ENCODE results near the gene DEFB114.
"Not testable (repeated sequence)": the region's sequence is repeated elsewhere in the genome, so short reads cannot be mapped to it uniquely, and the experiment has no call there.

The DEFB114 gene

DNA sequence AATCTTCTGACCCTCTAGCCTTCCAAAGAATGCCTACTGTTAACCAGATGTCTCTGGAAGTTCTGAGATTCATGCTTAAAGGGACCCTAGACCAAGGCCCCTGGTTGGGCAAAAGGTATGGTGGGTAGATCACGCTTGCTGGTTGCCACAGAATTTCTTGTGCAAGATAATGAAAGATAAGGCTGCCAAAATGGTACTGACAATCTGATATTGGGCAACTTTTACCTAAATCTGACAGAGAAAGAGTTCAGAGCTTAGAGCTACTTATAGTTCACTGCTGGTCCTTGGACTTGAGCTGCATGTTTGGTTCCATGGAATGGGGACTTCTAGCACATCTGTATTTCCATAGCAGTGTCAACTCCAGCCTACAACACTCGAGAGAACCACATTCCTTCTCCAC, 12.0 kb downstream of the DEFB114 start:
- H3K4me3 Mint-ChIP-seq, result no peak overlapping the region
- H3K9me3 Mint-ChIP-seq, result peaks cover 7% of the 10 kb centered on the region
- no peaks in the 10 kb centered on the region for H3K4me1 Mint-ChIP-seq
- no peaks in the 10 kb centered on the region for H3K36me3 Mint-ChIP-seq
- no peaks in the 10 kb centered on the region for H3K27me3 Mint-ChIP-seq
- H3K27ac Mint-ChIP-seq, result no peak overlapping the region

DNA sequence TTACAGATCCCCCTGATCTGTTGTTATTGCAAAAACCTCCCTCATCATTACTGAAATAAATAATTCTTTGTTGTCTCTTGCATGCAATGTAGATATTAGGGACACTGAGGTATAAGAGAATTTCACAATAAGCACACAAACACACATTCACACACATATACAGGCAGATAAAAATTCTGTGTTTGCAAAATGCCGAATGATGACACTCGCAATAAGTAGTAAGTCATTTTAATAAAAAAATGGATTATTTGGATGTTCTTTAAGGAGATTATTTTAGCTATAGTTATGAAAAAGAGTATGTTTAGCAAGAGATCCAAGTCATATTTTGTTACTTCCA, 13.6 kb downstream of the DEFB114 start:
- Mint-ChIP-seq H3K4me1 (no peaks in the 10 kb centered on the region), H3K4me3 (no peak overlapping the region), H3K27me3 (no peaks in the 10 kb centered on the region), H3K9me3 (no peaks in the 10 kb centered on the region), H3K36me3 (no peaks in the 10 kb centered on the region), H3K27ac (no peak overlapping the region)

DNA sequence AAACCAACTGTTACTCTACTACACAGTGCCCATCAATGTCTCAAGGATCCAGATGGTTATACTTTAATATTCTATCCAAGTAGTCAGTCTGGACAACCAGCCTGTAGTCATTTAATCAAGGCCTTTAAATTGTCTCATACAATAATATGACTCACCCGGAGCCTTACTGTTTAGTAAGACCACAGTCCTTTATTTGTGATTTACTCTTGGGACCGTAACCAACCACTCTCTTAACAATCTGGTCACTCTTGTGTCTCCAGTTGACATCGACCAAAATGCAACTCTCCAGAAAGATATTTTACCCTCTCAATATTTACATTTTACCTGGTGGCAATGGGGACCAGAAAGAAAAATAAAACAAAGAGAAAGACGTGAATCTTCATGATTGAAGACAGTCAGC, 14.9 kb downstream of the DEFB114 start:
- no peaks in the 10 kb centered on the region for H3K9me3 Mint-ChIP-seq
- no peaks in the 10 kb centered on the region for H3K27me3 Mint-ChIP-seq
- H3K27ac Mint-ChIP-seq, result no peak overlapping the region
- H3K4me1 Mint-ChIP-seq, result no peaks in the 10 kb centered on the region
- H3K4me3 Mint-ChIP-seq, result no peak overlapping the region
- no peaks in the 10 kb centered on the region for H3K36me3 Mint-ChIP-seq

DNA sequence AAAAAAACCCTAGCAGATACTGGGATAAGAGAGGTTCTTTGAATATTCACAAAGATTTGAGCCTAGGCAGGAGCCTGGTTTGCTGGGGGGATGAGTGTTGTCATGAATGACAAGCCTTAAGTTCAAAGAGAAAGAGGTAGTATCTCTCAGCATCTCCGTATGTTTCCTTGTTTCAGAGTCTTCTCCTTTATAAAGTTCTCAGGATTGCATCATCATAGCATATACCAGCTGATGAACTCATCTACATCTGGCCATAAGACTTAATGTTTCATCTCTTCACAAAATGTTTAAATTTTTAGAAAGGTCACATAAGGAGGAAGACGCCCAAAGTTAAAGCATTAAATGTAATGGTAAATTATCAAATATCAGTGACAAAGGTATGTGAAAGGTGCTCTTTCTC, 17.1 kb downstream of the DEFB114 start:
- no peaks in the 10 kb centered on the region for H3K36me3 Mint-ChIP-seq
- no peaks in the 10 kb centered on the region for H3K4me1 Mint-ChIP-seq
- H3K9me3 Mint-ChIP-seq, result no peaks in the 10 kb centered on the region
- no peaks in the 10 kb centered on the region for H3K27me3 Mint-ChIP-seq
- no peak overlapping the region for H3K27ac Mint-ChIP-seq
- no peak overlapping the region for H3K4me3 Mint-ChIP-seq

DNA sequence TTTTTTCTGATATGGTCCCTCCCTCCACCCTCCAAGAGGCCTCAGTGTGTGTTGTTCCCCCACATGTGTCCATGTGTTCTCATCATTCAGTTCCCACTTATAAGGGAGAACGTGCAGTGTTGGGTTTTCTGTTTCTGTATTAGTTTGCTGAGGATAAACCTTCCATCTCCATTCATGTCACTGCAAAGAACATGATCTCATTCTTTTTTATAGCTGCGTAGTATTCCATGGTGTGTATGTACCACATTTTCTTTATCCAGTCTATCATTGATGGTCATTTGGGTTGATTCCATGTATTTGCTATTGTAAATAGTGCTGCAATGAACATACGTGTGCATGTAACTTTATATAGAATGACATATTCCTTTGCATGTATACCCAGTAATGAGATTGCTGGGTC, 19.9 kb downstream of the DEFB114 start:
- not testable (repeated sequence) for H3K4me3 Mint-ChIP-seq, H3K36me3 Mint-ChIP-seq, H3K4me1 Mint-ChIP-seq, H3K27ac Mint-ChIP-seq, H3K9me3 Mint-ChIP-seq, H3K27me3 Mint-ChIP-seq

DNA sequence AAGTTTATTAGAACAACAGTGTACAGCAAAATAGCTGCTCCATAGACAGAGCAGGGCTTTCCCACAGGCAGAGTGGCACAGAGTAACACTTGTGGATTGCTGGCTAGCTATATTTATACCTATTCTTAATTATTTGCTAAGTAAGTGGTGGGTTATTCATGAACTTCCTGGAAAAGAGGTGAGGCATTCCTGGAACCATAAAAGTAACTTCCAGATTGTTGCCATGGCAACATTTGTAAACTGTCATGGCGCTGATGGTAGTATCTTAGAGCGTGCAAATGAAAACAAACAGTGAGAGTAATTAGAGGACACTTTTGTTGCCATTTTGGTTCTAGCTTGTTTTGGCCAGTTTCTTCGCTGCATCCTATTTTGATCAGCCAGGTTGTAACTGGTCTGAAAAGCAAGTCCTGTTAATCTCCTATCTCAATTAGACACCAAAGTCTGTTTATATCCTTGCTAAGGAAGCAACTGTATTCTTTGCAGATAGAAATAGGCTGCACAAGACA, 23.9 kb downstream of the DEFB114 start:
- Mint-ChIP-seq H3K9me3 (no peaks in the 10 kb centered on the region), H3K27ac (no peak overlapping the region), H3K4me1 (no peaks in the 10 kb centered on the region), H3K4me3 (no peak overlapping the region), H3K36me3 (no peaks in the 10 kb centered on the region), H3K27me3 (no peaks in the 10 kb centered on the region)

DNA sequence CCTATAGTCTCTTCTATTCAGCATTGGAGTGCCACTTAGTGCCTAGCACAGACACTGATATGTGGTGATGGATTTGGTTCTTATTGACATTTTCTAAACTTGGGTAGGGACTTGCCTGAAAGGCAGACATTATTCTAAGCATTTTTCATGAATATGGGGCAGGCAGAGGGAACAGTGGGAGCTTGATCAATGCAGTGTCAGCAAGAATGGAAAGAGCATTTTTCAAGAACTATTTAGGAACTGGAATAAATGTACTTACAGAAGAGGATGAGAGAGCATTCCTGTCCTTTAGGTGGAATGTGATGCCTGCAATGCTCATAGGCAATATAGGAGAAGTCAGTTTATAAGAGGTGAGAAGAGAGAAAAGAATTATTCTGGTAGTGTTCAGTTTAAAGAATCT, 26.2 kb downstream of the DEFB114 start:
- Mint-ChIP-seq H3K4me3 (no peak overlapping the region), H3K36me3 (no peaks in the 10 kb centered on the region), H3K27me3 (no peaks in the 10 kb centered on the region), H3K9me3 (no peaks in the 10 kb centered on the region), H3K27ac (no peak overlapping the region), H3K4me1 (no peaks in the 10 kb centered on the region)

DNA sequence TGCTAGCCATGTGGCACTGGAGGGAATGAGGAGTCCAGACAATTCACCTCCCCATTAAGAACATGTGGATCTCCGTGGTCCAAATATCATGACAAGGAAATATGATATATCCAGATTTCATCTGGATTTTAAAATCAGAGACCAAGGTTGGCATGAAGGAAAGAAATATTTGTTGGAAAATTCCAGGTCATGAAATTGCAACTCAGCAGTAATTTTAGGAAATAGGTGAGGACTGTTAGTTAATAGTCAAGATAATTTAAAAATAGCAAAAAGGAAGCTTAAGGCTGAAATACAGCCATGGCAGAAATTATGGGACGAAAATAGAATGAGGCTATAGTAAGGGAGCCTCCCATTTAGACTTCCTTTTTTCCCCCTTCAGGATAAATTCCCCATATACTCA, 26.9 kb downstream of the DEFB114 start:
- Mint-ChIP-seq H3K4me3 (no peak overlapping the region), H3K27me3 (no peaks in the 10 kb centered on the region), H3K9me3 (no peaks in the 10 kb centered on the region), H3K4me1 (no peaks in the 10 kb centered on the region), H3K36me3 (no peaks in the 10 kb centered on the region), H3K27ac (no peak overlapping the region)

DNA sequence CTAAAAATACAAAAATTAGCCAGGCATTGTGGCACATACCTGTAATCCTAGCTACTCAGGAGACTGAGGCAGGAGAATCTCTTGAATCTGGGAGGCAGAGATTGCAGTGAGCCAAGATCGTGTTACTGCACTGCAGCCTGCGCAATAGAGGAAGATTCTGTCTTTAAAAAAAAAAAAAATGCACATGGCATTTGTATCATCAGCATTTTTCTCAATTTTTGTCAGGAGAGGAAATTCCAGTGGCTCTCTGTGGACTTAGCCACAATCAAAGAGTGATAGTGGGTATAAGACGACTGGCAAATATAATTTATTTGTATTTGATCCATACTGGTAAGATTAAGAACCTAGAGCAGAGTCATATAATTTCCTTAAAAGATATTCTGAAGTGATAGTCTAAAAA, 28.6 kb downstream of the DEFB114 start:
- Mint-ChIP-seq H3K27ac (no peak overlapping the region), H3K4me3 (no peak overlapping the region), H3K9me3 (no peaks in the 10 kb centered on the region), H3K36me3 (no peaks in the 10 kb centered on the region), H3K27me3 (no peaks in the 10 kb centered on the region), H3K4me1 (no peaks in the 10 kb centered on the region)

DNA sequence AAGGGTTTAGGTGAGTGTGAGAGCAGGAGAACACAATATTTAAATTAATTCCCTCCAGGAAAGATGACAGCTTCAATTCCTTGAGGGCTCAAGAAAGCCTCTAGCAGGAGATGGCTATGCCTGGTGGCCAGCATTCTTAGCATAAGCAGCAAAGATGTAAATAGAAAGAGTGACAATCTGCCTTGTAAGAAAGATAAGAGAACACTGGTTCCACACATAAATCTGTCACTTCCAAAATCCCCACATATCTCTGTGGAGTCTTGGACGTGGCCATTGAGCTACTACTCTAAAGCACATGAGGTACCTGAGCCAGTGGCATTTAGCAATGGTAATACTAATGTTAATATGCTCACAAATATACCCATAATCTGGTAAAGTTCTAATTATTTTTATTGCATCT, 29.2 kb downstream of the DEFB114 start:
- no peaks in the 10 kb centered on the region for H3K4me1 Mint-ChIP-seq
- no peaks in the 10 kb centered on the region for H3K36me3 Mint-ChIP-seq
- H3K27ac Mint-ChIP-seq, result no peak overlapping the region
- no peaks in the 10 kb centered on the region for H3K9me3 Mint-ChIP-seq
- H3K4me3 Mint-ChIP-seq, result no peak overlapping the region
- no peaks in the 10 kb centered on the region for H3K27me3 Mint-ChIP-seq

DNA sequence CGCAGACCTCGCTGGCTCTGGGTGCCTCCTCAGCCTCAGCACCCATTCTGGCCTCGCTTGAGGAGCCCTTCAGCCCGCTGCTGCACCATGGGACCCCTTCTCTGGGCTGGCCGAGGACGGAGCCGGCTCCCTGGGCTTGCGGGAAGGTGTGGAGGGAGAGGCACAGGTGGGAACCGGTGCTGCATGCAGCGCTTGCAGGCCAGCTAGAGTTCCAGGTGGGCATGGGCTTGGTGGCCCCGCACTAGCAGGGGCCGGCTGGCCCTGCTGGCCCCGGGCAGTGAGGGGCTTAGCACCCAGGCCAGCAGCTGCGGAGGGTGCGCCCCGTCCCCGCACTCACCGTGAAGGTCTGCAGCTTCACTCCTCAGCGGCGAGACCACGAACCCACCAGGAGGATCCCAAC, 30.4 kb downstream of the DEFB114 start:
- Mint-ChIP-seq H3K36me3 (no peaks in the 10 kb centered on the region), H3K9me3 (no peaks in the 10 kb centered on the region), H3K27me3 (no peaks in the 10 kb centered on the region), H3K4me3 (no peak overlapping the region), H3K4me1 (no peaks in the 10 kb centered on the region), H3K27ac (no peak overlapping the region)

DNA sequence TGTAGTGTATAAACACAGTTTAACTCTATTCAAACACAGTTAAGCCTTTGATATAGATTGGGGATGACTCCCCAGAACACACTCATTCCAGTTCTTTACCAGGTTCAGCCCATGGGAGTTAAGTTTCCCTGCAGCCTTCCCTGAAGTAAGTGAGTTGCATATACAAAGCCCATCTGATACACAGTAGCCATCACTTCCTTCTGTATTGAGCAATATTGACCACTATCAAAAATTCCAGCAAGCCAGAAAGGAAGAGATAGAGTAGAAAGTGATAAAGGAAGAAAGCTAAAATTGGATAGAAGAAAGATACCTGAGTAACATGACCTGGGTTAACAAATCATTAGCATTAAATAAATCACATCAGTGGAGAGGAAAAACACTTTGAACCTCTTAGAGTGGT, 34.6 kb downstream of the DEFB114 start:
- Mint-ChIP-seq H3K4me3 (no peak overlapping the region), H3K4me1 (no peaks in the 10 kb centered on the region), H3K36me3 (no peaks in the 10 kb centered on the region), H3K9me3 (peaks cover 7% of the 10 kb centered on the region), H3K27ac (no peak overlapping the region), H3K27me3 (no peaks in the 10 kb centered on the region)

DNA sequence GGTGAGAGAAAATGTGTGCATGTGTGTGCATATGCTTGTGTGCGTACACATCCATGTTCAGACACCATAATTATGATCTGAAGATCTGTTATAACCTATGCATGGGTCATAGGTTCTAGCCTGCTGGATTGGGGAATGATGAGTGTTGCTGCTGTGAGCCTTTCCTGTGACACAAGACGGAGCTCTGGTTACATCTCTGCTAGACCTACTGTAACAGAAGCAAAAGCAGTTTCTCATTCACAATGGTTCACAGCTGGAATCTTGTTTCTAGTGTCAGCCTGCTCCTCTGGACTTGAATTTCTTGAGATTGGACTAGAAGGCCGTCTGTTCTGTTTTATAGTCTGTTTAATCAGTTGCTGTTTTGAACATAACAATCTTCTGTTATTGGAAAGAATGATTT, 40.1 kb downstream of the DEFB114 start:
- no peaks in the 10 kb centered on the region for H3K4me1 Mint-ChIP-seq
- H3K9me3 Mint-ChIP-seq, result peaks cover 7% of the 10 kb centered on the region
- no peaks in the 10 kb centered on the region for H3K27me3 Mint-ChIP-seq
- H3K4me3 Mint-ChIP-seq, result no peak overlapping the region
- no peak overlapping the region for H3K27ac Mint-ChIP-seq
- H3K36me3 Mint-ChIP-seq, result no peaks in the 10 kb centered on the region

DNA sequence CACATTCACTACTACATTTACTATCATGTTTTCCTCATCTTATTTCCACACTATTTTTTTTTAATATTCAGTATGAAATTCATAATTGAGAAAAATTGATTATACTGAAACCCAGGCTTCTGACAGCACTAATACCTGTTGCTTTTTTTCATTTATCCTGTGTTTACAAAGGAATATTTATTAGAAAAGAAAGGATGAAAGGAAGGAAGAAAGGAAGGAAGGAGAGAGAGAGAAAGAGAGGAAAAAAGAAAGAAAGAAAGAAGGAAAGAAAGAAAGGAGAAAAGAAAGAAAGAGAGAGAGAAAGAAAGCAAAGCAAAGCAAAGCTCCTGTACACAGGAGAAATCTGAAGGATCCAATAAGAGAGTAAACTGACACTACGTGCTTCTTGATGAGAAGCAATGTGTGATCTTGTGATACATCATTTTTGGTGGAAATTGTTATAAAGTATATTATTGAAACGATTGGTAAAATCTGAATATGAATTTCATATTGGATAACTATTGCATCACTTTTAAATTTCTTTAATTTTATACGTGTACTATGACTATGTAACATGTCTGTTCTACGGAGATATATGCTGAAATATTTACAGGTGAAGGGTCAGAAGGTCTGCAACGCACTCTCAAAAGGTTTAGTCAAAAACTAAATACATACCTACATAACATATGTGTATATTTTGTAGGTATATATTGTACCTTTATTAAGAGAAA, 43.9 kb downstream of the DEFB114 start:
- Mint-ChIP-seq H3K27me3 (no peaks in the 10 kb centered on the region), H3K36me3 (no peaks in the 10 kb centered on the region), H3K4me3 (no peak overlapping the region), H3K9me3 (peaks cover 10% of the 10 kb centered on the region), H3K27ac (no peak overlapping the region), H3K4me1 (no peaks in the 10 kb centered on the region)

DNA sequence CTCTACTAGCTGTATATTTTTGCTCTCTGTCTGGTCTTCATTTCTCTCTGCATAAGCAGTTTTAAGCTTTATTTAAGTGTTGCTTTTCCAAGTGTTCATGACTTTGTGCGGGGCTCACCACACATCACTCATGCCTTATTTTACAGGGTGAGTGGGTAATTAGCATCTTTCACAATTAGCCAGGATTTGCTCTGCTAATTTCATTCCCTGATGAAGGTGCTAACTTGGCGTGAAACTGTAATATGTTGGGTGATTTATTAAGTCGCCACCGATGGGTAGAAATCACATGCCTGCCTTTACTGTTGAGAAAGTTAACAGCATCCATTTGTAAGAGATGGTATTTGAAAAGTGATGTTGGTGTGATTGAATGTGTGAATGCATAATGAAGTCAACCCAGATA, 44.7 kb downstream of the DEFB114 start:
- Mint-ChIP-seq H3K4me3 (no peak overlapping the region), H3K4me1 (no peaks in the 10 kb centered on the region), H3K27me3 (no peaks in the 10 kb centered on the region), H3K36me3 (no peaks in the 10 kb centered on the region), H3K9me3 (peaks cover 10% of the 10 kb centered on the region), H3K27ac (no peak overlapping the region)

DNA sequence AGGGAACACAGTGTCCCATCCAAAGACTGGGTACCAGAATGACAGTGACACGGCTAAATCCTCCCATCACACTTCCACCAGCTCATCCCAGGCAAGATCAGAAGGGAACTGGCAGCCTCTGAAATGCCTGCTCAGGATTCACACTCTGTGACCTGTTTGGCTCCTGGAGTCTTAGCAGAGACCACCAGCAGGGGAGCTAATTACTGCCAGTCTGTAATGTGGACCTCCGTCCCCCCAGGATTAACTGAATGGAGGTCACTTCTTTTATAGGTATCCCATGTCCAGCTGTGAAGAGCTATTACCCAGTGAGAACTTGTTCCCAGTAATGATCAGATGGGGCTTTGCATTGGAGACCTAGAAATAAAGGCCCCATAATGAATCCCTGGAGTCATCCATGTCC, 45.2 kb downstream of the DEFB114 start:
- no peak overlapping the region for H3K27ac Mint-ChIP-seq

DNA sequence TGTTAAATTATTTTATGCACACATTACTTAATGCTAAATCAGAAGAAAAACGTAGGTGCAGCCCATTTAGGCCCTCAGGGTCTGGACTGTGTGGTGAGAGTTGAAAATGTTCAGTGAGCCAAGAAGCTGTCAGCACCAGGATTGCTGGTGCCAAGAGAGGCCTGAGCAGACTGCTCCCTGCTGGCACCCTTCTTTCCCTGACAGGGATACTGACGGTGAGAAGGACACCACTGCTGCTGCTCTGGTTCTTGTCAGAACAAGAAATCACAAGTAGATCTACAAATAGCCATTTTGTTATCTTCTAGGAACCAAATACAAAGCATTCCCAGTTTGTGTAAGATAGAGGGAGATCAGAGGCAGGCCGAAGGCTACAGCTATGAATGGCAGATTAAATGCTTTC, 48.9 kb downstream of the DEFB114 start:
- H3K27me3 Mint-ChIP-seq, result no peaks in the 10 kb centered on the region
- no peaks in the 10 kb centered on the region for H3K36me3 Mint-ChIP-seq
- no peaks in the 10 kb centered on the region for H3K4me1 Mint-ChIP-seq
- no peak overlapping the region for H3K27ac Mint-ChIP-seq
- H3K4me3 Mint-ChIP-seq, result no peak overlapping the region
- H3K9me3 Mint-ChIP-seq, result peaks cover 14% of the 10 kb centered on the region

More for the DNA sequence above, 45.2 kb downstream of the DEFB114 start:
- Mint-ChIP-seq H3K27me3 (no peaks in the 10 kb centered on the region), H3K4me1 (no peaks in the 10 kb centered on the region), H3K4me3 (no peak overlapping the region), H3K9me3 (peaks cover 10% of the 10 kb centered on the region), H3K36me3 (no peaks in the 10 kb centered on the region)
